ENCODE results near the gene WNK2.
"Not testable (repeated sequence)": the region's sequence is repeated elsewhere in the genome, so short reads cannot be mapped to it uniquely, and the experiment has no call there.

The WNK2 gene

GRCh38 chr9:93315118-93315517, 131.2 kb downstream of the WNK2 start:
- DNase-seq, result no peak

- DNase-seq, result no peak
Observed at GRCh38 chr9:93315960-93316359, 132.0 kb downstream of the WNK2 start.

- no peak for DNase-seq
Observed at GRCh38 chr9:93316726-93317494, 133.0 kb downstream of the WNK2 start.

GRCh38 chr9:93317495-93318094, 133.7 kb downstream of the WNK2 start:
- no peak for DNase-seq

GRCh38 chr9:93318480-93318879, 134.5 kb downstream of the WNK2 start:
- DNase-seq, result no peak

- DNase-seq, result no peak
Observed at GRCh38 chr9:93319301-93319991, 135.5 kb downstream of the WNK2 start.

DNA sequence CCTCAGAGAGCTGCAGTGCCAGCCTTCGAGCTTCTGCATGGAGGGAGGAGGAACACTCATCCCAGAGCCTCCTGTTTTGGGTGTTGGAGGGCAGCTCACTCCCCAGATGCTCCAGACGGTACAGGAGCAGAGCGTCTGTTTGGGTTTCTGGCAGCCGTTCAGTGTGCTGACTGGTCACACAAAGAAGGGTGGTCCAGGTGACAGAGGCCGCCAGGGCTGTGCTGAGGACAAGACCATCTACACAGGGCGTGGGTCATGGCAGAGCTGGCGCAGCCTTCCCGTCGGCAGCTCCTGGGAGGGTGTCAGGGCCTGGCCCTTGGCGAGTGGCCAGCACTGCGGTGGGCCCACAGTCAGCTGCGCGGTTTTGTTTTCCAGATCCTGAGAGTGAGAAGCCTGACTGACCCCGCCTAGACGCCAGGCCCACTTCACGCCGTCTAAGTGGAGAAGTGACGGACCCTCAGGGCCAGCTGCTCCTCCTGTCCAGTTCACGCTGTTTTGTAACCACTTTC, 136.1 kb downstream of the WNK2 start:
- no peak for DNase-seq

DNA sequence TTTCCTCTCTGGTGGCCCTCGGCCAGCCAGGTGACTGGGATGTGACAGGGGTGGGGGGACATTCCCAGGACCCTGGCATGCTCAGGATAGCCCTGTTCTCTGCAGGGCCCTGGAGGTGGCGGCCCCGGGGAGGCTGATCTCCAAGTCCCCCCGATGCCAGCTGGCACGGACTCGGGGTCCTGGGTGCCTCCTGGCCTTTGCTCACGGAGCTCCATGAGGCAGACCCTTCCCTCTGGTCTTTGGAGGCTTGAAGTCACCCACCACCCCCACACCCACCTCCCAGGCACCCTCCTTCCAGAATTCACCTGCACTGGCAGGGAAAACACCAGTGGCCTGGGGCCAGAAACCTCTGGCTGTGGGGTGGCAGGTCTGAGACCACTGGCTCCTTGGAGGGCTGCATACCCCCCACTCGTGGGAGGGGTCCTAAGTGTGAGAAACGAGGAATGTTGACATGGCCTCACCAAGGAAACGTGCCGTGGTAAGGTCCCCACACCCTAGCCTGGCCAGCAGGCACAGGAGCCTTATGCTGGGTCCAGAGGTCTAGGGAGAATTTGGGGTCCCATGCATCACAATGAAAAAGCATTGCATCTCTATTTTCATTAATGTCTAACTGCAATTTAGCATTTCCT, 136.8 kb downstream of the WNK2 start:
- no peak for DNase-seq

DNA sequence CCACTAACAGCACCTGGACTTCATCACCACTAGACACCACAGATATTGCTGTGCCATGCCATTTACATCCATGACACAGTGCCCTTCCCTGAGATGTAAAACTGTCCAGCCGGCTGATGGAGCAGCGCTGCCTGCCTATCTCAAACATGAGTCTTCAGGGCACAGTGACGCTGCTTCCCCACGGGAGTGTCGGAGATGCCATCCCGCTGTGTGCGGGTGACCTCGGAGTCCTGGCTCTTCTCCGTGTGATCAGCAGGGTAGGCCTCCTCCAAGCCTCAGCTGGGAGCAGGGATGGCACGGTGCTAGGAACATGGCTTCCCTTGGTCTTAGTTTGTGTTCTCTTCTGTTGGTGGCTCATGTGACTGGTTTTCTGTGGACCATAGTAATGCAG, 137.3 kb downstream of the WNK2 start:
- no peak for DNase-seq

DNA sequence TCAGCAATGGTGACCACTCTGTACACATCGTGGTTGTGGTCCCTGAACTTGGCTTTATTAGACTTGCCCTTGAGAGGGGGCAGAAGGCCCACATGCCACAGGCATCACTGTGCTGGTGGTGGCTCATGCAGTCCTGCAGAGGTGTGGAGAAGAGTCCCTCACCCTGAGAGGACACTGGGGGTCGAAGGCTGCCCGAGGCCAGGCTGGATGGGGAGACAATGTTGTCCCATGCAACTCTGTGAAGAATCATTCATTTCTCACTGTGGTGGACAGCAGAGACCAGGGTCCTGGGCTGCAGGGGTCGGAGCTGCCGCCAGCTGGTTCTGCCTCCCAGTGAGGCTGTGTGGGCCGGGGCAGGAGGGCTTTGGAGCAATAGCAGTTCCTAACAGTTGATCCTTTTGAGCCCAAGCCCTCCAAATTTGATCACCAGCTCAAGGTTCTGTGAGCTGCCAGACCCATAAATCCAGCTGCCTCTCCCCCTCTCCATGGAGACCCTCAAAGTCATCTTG, 139.6 kb downstream of the WNK2 start:
- not testable (repeated sequence) for DNase-seq

DNA sequence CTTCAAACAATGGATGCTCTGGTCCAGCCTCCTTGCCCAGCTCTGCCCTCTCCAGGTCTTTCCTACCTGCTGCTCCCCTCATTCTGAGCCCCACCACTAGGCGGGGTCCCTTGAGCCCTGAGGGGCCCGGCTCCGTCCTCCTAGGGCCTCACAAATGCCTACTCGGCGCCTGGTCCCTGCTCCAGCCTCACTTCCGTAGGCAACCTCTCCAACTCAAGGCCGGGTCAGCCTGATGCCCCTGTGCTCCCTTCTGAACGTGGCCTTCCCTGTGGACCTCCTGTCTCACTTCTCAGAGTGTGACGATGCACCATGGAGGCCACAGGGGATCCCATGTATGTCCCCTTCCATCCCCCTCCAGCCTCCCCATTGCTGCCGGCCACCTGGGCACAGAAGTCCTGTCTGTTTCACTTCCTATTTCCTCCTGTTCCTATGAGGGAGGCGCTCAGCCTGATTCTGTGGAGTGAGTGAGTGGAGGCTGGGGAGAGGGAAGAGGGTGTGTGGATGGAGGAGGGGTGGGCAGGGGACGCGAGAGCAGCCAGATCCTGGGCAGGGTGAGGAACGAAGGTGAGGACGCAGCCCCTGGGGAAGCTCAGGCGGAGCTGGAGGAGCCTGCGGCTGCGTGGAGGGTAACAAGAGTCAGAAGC, 140.4 kb downstream of the WNK2 start:
- DNase-seq, result no peak

GRCh38 chr9:93325307-93326035, 141.5 kb downstream of the WNK2 start:
- DNase-seq, result no peak

GRCh38 chr9:93326056-93326455, 142.1 kb downstream of the WNK2 start:
- no peak for DNase-seq

DNA sequence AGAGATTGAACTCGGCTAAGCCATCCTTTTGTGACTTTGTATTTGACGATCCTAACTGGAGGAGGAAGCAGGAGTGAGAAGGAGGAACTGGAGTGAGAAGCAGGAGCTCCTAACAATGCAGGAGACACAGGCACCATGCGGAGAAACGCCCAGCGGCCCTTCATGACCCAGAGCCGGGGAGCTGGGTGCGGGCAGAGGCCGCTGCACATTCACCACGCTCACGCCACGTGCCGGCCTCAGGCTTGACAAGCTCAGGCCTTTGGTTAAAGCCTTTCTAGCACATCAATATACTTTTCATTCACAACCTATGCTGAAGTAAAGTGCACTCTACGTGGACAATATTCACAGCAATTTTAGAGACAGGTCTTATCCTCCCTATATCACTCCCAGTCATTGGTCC, 142.7 kb downstream of the WNK2 start:
- DNase-seq, result no peak

DNA sequence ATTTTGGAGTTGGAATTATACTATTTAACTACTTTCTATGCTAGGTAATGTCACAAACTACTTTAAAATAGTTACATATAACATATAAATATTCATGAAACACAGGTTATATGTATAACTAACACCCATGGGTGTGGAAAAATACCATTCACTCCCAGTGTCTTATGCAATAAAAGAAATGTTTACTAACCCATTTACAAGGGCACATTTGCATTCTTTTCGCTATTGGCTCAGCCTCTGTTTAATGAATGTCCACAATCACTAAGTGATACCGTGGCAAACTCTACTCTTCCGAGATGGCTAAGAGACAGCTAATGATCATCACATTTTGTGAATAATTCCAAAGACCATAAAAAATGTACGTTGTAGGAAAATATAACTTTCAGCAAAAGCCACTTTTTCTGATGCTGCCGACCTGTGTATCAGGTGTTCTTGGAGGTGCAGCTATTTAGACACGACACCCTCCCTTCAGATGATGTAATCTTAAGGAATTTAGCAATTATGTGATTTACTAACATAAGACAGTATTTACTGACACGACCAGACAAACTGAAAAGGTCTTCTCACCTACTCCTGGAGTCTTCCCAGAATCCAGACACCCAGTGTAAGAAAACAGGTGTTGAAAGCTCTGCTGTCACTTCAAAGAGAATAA, 145.8 kb downstream of the WNK2 start:
- DNase-seq, result no peak

DNA sequence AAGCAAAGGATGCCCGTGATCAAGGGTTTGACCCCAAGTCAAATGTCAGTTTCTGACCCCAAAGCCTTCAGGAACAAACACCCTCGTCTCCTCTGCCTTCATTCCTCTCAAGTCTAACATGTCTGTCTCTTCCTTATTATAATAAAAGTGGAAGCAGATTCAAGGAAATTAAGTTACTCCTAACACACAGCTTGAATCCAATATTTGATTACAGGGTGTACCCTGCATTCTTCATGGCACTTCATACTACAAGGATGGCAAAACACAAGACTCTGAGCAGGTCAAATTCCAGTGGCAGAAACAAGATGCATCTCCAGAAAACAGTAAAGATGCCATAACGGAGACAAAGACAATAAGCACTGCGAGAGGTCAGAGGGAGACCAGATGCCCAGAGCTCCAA, 148.4 kb downstream of the WNK2 start:
- no peak for DNase-seq

- no peak for DNase-seq
Observed at GRCh38 chr9:93336720-93337119, 152.8 kb downstream of the WNK2 start.

DNA sequence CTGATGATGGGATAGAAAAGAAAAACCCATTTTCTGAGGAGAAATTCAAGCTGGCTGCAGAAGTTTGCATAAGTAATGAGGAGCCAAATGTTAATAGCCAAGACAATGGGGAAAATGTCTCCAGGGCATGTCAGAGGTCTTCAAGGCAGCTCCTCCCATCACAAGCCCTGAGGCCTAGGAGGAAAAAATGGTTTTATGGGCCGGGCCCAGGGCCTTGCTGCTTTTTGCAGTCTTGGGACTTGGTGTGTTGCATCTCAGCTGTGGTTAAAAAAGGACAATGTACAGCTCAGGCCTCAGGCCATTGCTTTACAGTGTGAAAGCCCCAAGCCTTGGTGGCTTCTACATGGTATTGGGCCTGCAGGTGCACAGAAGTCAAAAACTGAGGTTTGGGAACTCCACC, 154.3 kb downstream of the WNK2 start:
- not testable (repeated sequence) for DNase-seq

GRCh38 chr9:93340091-93340490, 156.2 kb downstream of the WNK2 start:
- DNase-seq, result no peak

- DNase-seq, result not testable (repeated sequence)
Observed at GRCh38 chr9:93341820-93342219, 157.9 kb downstream of the WNK2 start.

- DNase-seq, result not testable (repeated sequence)
Observed at GRCh38 chr9:93342428-93342827, 158.5 kb downstream of the WNK2 start.

Data from NCI-H187 (cell line).